Ureter (tissue), 1 donor: Measurements from ENCODE around the gene RPS6KA2. TPM values are rescaled to one million over a fixed set of nuclear protein-coding genes. Genes with fewer than 3 reads are reported as not detected.
"Not testable (repeated sequence)": the region's sequence is repeated elsewhere in the genome, so short reads cannot be mapped to it uniquely, and the experiment has no call there.

ENCODE experiments used
- DNase-seq: peaks from one replicate; pipeline ENCODE4 v3.0.0-alpha.2; 2020; ENCODE audit warnings: low spot score
- total RNA-seq: library from RNA; stranded (reverse); gene quantifications from one replicate; pipeline ENCODE4 v1.2.4, GENCODE V29; 2023
- donor health status: DM: yes; HTN: yes; CAD: no.

The RPS6KA2 gene
- total RNA-seq, 1 donor from 2014 or later = 85.3 TPM

DNA sequence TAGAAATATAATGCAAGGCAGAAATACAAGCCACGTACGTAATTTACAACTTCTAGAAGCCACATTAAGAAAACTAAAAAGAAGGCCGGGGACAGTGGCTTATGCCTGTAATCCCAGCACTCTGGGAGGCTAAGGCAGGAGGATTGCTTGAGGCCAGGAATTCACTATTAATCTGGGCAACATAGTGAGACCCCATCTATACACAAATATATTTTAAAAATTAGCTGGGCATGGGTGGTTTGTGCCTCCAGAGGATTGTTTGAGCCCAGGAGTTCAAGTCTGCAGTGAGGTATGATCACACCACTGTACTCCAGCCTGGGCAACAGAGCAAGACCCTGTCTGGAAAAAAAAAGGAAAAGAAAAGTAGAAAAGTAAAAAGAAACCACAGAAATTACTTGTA is 256.6 kb downstream of the RPS6KA2 start:
- DNase-seq = no peak

DNA sequence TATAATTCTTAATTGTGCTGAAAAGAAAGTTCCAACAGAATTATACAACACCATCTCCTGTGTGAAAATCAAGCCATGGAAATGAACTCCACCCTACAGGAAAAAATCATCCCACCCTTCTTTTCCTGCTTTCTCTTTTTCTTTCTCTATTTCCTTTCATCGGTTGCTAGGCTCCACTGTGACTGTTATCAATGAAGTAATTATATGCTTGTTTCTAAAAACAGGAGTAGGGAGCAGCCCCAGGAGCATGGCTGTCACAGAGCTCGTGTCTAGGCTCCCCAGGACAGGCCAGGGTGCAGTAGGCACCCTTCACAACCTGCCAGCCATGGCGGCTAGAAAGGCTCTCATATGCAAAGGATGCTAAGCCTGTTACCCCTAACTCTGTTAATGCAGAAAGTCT is 257.3 kb downstream of the RPS6KA2 start:
- no peak for DNase-seq

DNA sequence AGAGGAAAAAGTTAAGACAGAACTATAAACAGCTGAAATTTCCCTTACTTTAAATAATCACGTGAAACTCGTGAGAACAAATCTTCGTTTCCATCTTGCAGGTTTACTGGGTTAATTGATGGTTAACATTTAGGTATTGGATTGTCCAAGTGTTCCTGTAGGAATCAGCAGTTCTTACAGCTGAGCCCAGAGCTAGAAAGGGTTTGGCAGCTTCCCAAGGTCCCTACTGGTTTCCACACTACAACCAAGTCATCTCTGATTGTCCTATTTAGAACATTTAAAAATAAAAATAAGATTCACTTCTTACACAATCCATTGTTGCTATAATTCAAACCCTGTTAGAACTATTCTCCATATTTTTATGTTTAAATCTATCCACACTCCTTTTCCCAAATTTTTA is 260.1 kb downstream of the RPS6KA2 start:
- no peak for DNase-seq

DNA sequence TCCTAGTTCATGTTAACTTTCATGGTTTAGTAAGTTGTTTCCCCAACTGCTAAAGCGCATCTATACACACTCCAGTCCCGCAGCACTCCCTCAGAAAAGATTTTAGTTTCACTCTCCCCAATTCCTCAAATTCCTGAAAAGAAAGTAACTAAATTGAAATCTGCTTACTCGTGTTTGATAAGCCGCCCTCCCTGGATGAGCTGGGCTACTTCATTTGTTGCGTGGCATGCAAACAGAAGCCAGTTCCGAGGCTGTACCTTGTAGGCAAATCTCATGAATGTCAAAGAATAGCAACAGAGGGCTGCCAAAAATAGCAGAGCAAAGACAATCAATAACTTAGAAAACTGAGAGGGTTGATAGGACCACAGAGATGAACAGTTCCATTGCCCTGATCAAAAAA is 261.2 kb downstream of the RPS6KA2 start:
- DNase-seq = no peak

DNA sequence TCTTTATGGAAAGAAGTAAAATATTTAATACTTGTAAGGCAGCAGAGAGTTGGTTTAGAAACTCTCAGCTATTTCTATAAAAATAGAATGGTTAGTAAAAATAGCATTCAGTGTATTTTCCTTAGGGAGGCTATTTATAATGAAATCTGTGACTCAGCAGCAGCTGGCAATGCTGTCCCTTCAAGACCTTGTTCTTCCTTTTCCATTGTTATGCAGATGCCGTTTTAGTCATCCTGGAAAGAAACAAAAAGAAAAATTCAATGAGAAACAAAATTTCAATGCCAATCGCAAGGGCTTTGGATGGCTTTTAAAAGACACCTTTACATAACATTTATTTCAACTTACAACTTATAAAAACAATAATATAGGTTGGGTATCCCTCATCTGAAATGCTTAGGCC is 261.8 kb downstream of the RPS6KA2 start:
- DNase-seq = no peak

DNA sequence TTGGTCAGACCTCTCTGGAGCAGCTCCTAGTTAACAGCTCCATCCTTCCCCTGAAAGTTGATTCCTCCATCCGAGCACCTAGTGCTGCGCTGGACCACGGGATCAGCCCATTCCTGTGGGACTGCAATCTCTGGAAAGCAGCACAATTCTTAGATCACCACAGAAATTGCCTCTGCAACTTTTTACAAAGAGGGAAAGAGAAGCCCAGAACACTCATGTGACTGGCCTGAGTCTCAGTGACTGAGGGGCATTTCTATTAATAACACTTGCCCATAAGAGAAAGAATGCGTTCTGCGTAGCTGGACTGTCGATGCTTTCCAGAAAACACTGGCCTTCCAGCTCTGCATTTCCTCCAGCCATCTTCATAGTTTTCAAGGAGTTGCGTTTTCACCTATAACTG is 262.6 kb downstream of the RPS6KA2 start:
- no peak for DNase-seq

DNA sequence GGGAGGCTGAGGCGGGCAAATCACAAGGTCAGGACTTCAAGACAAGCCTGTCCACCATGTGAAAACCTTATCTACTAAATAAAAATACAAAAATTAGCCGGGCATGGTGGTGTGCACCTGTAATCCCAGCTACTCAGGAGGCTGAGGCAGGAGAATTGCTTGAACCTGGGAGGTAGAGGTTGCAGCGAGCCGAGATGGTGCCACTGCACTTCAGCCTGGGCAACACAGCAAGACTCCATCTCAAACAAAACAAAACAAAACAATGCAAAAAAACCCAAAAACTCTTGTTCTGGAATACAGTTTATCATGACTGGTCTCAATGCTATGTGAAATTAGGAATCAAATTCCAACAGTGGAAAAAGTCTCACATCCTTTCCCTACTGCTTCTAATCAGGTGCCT is 264.6 kb downstream of the RPS6KA2 start:
- not testable (repeated sequence) for DNase-seq

DNA sequence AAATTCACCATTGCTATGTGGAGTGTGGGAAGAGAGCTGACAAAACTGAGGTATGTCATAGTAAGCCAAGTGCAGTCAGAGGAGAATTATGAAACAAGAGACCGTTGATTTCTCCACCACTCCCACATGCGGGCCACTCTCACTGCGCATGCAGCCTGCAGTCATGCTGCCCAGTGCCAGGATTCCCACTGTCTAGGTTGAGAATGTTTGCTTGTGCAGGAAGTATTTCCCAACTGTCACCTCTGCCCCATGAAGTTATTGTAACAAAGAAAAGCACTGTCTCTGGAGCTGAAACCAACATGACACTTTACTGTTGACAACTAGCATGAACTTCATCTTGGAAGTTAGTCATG is 266.0 kb downstream of the RPS6KA2 start:
- no peak for DNase-seq

DNA sequence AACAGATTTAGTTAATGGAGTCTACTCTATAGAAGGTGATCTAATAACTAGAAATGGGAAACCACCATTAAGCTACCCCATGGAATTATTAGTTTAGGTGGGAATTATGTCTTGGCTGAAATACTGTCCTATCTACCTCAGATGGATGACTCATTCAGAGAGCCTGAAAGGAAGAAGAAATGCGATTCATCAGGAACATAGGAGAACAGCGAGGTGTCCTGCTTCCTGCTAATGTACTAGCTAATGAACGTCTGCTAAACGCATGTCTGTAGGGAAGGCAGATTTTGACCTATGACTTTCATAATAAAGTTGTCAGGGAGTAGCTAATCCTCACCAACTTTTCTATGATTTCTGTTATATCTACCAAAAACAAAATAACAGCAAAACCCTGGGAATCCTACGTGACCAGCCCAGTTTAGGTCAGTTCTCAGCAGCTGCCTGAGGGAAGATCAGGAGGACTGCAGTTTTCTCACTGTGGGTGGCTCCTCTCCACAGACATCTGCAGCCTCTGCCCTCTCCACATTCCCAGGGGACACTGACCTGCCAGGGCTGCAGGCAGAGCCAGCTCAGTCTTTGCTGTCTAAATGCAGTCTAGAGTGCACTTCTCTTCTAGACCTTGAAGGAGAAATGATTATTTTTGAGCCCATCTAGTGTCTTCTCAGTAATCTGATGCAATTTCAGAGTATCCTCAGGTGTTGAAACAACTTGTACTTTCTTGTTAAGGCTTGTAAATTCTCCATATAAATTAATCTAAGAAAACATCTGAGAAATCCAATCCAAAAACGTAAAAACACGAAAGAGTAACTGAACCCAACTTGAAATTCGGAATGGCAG is 266.6 kb downstream of the RPS6KA2 start:
- no peak for DNase-seq

Other genes with a start within 250 kb of the RPS6KA2 start
- 53.9 TPM for gene MPC1, start 244.3 kb downstream of the RPS6KA2 start, total RNA-seq
- gene RAMACL, start 40.6 kb downstream of the RPS6KA2 start, total RNA-seq = 7.8 TPM